H54 (cell line): Measurements from ENCODE around the gene PLEKHG4.
A peak's percentile ranks its signal among the peaks of the same experiment; 100 is the strongest.

Source experiments
- DNase-seq: peaks from one replicate; pipeline ENCODE4 v3.0.0; 2011; ENCODE audit warnings: low spot score, mixed read lengths; ENCODE audit not compliant: insufficient read length
- FAIRE-seq: peaks from 3 replicates; lab custom pipeline; 2011; peaks lifted over from hg19 to GRCh38; lab: Jason Lieb, UNC
- POLR2A ChIP-seq: IDR thresholded peaks from 2 replicates; pipeline ENCODE4 v1.6.1; 2011; ENCODE audit warnings: low read depth, mild to moderate bottlenecking, low read length

The PLEKHG4 gene

GRCh38 chr16:67241008-67241900 is 38.1 kb upstream of the PLEKHG4 start:
- DNase-seq (peak; percentile 77), FAIRE-seq (no peak)
- 0 out of 2 replicates have a peak, but pooled peaks have one; percentile 21 for TF ChIP-seq POLR2A

GRCh38 chr16:67242138-67242730 is 37.1 kb upstream of the PLEKHG4 start:
- no peak for FAIRE-seq
- DNase-seq: no peak
- no peak for TF ChIP-seq POLR2A

- no peak for FAIRE-seq
Measured at GRCh38 chr16:67243481-67243880, 35.9 kb upstream of the PLEKHG4 start.

GRCh38 chr16:67244387-67245185 is 34.7 kb upstream of the PLEKHG4 start:
- 0 out of 2 replicates have a peak, but pooled peaks have one; percentile 29 for TF ChIP-seq POLR2A
- DNase-seq (peak; percentile 78), FAIRE-seq (no peak)

More at GRCh38 chr16:67243481-67243880, 35.9 kb upstream of the PLEKHG4 start:
- no peak for DNase-seq
- TF ChIP-seq POLR2A: no peak

- TF ChIP-seq POLR2A: no peak
- FAIRE-seq (no peak), DNase-seq (no peak)
Measured at GRCh38 chr16:67245186-67245585, 34.1 kb upstream of the PLEKHG4 start.

- no peak for TF ChIP-seq POLR2A
- no peak for DNase-seq
- no peak for FAIRE-seq
Measured at GRCh38 chr16:67245674-67246080, 33.7 kb upstream of the PLEKHG4 start.

GRCh38 chr16:67246081-67246755 is 33.1 kb upstream of the PLEKHG4 start:
- TF ChIP-seq POLR2A: 0 out of 2 replicates have a peak, but pooled peaks have one; percentile 2
- DNase-seq (no peak), FAIRE-seq (no peak)

GRCh38 chr16:67246756-67247191 is 32.6 kb upstream of the PLEKHG4 start:
- TF ChIP-seq POLR2A: no peak
- DNase-seq: no peak
- no peak for FAIRE-seq

- DNase-seq (peak; percentile 91), FAIRE-seq (no peak)
- TF ChIP-seq POLR2A: peak; percentile 68
Measured at GRCh38 chr16:67247192-67248072, 31.9 kb upstream of the PLEKHG4 start, which contains the start of gene FHOD1. Gene FHOD1, minus strand, starts transcription at chr16:67247481. Its CDS starts 71 bp downstream, at chr16:67247410.

- no peak for TF ChIP-seq POLR2A
- DNase-seq (no peak), FAIRE-seq (no peak)
Measured at GRCh38 chr16:67248073-67248400, 31.3 kb upstream of the PLEKHG4 start.

GRCh38 chr16:67248401-67249177 is 30.7 kb upstream of the PLEKHG4 start, which contains the start of gene SLC9A5:
Gene SLC9A5, plus strand, starts transcription at chr16:67248979. Its CDS starts 36 bp downstream, at chr16:67249015.
- no peak for TF ChIP-seq POLR2A
- FAIRE-seq (no peak), DNase-seq (no peak)
